GM12872 (cell line): ENCODE results near the gene CSTF2T.

Experiments
- TF ChIP-seq, protein P1 (sequence below): IDR thresholded peaks from 3 replicates; pipeline ENCODE4 v1.5.1; 2011; ENCODE audit warnings: low read depth, mild to moderate bottlenecking, low read length, moderate library complexity; ENCODE audit not compliant: insufficient read depth

Gene CSTF2T

DNA sequence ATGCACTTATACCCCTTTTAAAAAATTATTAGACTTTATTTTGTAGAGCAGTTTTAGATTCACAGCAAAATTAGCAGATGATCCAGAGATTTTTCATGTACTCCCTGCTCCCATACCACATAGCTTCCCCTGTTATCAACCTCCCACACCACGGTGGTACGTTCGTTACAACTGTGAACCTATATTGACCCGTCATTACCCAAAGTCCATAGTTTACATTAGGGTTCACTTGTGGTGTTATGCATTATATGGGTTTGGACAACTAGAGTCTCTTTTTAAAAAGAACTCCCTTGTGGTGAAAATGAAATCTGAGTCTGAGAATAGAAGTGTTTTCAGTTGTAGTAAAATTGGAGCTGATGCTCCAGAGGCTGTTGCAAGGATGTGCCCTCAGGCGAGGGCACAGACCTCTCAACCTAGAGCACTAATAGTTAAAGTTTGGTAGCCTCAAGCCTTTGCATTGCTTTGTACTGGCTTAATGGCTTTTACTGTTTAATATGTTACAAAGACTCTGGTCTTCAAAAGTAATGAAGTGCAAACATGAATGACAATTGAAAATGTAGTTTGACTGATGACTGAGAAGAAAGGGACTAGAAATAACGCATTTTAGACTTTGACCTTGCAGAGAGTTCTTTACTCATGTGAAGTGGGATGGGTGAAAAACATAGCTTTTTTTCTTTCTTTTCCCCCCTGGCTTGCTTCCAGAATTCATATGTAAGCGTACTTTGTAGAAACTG lies 30.6 kb upstream of the CSTF2T start:
- TF ChIP-seq, protein P1, sequence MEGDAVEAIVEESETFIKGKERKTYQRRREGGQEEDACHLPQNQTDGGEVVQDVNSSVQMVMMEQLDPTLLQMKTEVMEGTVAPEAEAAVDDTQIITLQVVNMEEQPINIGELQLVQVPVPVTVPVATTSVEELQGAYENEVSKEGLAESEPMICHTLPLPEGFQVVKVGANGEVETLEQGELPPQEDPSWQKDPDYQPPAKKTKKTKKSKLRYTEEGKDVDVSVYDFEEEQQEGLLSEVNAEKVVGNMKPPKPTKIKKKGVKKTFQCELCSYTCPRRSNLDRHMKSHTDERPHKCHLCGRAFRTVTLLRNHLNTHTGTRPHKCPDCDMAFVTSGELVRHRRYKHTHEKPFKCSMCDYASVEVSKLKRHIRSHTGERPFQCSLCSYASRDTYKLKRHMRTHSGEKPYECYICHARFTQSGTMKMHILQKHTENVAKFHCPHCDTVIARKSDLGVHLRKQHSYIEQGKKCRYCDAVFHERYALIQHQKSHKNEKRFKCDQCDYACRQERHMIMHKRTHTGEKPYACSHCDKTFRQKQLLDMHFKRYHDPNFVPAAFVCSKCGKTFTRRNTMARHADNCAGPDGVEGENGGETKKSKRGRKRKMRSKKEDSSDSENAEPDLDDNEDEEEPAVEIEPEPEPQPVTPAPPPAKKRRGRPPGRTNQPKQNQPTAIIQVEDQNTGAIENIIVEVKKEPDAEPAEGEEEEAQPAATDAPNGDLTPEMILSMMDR, result no peak

DNA sequence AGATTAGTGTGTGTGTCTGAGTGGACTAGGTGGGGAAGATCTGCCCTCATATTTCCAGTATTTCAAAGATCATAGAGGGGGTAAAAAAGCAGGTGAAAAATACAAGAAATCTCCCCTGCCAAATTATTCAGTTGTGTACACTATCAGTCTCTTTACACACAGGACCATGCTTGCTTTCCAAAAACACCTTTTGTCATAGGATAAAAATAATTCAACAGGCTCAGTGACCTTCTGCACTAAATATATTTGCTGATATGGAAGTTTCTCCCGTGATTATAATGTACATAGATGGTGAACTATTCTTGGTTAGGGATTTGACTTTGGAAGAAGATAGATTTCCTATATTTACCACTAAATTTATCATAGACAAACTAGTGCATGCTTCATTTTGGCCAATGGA lies 24.6 kb upstream of the CSTF2T start:
- TF ChIP-seq, protein P1, result no peak

DNA sequence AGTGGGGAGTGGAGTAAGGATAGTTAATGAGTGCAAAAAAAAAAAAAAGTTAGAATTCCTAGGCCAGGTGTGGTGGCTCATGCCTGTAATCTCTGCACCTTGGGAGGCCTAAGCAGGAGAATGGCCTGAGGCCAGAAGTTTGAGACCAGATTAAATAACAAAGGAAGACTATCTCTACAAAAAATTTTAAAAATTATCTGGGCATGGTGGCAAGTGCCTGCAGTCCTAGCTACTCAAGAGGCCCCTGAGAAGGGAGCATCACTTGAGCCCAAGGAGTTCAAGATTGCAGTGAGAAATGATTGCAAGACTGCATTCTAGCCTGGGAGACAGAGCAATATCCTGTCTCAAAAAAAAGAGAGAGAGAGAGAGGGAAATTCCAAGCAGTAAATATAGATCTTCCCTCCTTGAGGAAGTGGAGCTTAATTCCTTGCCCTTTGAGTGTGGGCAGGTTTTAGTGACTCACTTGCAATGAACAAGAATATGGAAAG lies 19.5 kb upstream of the CSTF2T start:
- TF ChIP-seq, protein P1, result no peak

DNA sequence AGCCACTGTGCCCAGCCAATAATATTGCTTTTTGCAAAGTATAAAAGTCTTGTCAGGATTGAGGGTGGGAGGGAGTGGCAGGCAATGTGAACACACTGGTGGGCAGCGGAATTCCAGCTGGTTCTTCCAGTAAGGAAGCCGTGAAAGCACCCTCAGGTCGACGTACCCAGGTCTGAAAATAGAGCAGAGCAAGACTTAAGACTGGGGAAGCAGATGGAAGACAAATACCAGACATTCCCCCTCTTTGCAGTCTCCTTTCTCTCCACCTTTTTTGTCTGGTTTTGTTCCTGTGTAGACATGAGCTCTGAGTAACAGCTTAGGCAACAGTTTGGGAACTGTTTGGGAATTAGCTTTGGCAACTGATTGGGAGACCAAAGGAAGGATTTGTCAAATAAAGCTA lies 17.6 kb upstream of the CSTF2T start:
- TF ChIP-seq, protein P1, result no peak

DNA sequence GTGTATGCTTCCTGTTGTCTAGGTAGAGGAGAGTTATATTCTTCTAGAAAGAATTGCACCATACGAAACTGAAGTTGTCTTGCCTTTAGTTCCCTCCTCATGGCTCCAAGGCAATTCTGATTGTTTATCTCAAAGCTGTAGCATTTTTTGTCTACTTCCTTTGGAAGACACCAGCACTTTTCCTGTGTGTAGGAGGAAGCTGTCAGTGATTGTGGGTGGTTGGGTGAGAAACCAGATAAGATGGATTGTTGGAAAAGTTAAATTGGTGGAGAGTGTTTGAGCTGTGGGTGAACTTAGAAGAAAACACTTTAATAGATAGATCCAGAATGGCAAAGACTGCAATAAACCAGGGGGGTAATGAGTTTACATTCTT lies 12.1 kb upstream of the CSTF2T start:
- TF ChIP-seq, protein P1, result no peak

DNA sequence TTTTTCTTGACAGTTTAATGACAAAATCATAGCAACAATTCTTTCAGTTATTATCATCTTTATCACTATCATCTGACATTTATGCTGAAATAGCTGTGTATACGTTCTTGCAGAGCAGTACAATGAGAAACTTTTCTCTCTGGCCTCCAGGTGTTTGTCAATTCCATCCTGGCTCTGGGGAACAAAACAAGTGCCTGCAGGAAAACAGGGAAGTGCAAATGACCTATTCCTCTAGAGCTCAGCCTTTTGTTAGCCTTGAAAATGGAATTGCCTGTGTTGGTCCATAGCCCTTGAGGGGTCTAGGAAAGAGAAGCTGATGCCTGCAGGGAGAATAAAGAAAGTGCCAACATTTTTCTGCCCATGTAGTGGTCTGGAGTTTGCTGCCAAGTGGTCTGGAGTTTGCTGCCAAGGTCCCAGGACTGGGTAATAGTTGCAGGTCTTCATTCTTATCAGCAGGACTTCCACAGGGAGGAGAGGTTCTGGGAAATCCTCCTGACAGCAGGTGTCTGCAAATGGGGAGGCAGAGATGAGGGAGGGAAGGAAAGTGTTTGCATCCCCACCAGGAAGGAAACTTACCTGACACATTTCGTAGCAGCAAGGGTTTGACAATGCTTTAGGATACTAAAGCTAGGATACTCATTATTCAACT lies 10.1 kb upstream of the CSTF2T start:
- TF ChIP-seq, protein P1, result no peak

DNA sequence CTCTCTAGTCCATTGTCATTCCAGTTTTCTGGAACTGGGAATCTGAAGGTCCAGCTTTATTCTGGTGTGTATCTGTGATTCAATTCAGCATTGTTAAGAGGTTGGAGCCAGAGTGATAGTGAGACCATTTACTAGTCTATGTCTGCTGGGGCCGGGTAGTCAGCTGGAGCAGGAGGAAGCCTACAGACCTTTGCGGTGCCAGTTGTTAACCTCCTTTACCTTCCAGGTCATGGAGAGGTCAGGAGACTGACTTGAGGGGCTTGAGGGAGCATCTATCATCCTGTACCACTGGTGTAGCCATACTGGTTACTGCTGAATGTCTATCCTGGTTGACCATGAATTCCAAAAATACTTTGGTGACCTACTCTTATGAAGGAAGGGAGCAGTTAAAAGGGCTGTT lies 9.2 kb upstream of the CSTF2T start:
- TF ChIP-seq, protein P1, result no peak
